Fibroblast of gingiva (primary cell): ENCODE measurements around the gene DNER.
"Not testable (repeated sequence)": the region's sequence is repeated elsewhere in the genome, so short reads cannot be mapped to it uniquely, and the experiment has no call there.

Experiments
- DNase-seq: peaks from one replicate; pipeline ENCODE4 v3.0.0-alpha.2; 2011; ENCODE audit warnings: low read depth

DNER gene

DNA sequence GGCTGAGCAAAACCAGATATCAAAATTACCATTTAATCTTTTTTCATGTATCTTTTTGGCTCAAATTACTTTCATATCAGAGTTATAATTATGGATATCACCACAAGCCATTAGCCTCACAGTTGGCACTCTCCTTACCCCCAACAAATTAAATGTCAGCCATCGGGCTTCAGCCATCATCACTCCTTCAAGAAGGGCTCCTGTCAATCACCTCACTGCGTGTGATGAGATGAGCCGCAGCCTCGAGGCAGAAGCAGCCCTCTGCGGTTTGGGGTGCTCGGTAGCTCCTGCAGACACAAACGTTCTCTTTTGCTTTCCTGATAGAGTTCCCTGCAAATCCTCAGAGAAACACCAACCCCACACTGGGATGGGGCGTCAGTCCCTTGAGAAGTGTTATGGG, 94.1 kb downstream of the DNER start:
- no peak for DNase-seq

GRCh38 chr2:229616433-229616832, 97.9 kb downstream of the DNER start:
- no peak for DNase-seq

DNA sequence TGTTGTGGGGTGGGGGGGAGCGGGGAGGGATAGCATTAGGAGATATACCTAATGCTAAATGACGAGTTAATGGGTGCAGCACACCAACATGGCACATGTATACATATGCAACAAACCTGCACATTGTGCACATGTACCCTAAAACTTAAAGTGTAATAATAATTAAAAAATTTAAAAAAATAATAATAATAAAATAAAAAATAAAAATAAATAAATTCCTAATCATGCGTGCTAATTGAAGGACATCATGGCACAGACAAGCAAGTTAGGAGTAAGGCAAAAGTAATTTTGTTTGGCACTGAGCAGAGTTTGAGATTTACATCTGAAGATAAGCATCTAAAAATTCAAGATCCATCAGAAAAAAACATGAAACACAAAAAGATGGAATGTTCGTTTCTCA, 100.3 kb downstream of the DNER start:
- not testable (repeated sequence) for DNase-seq

DNA sequence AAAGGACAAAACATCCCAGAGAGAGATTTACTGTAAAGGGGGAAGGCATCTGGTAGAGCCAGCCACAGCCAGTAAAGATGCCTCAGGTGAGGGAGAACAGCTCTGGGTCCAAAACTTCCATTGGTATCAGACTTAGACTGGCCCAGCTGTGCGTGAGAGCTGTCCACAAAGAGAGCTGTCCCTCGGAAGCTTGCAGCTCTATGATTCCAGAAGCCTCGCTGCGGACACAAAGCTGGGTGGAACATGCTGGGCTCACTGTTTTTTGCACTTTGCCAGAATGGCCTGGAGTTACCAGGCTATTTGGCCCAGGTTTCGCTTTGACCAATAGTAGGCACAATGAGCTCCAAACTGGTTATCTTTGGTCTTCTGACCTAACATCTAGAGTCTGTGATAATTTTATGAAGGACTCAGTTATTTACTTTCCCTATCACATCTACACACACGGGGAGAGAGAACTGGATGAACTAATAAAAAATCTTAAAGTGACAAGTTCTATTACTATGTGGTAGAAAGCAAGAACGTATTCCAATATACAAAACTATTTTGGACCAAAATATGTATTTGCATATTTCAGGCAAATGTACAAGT, 101.9 kb downstream of the DNER start:
- DNase-seq, result no peak

- DNase-seq, result no peak
Observed at GRCh38 chr2:229611360-229611759, 103.0 kb downstream of the DNER start.

DNA sequence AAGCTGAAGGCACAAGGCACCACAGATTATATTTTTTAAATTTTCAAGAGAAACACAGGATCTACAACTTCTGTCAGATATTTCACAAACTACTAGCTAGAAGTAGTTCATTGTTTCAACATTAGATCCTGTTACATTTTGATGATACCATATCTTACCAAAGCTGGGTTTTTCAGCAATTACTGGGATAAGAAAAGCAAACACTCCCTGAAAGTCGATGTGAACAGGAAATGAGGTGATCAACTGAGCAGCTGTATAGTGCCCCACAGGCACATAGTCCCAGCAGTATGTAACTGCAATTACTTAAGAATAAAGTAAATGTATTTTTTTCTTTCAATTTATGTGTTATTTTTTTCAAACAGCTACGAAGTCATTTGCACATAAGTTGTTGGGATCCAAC, 103.5 kb downstream of the DNER start:
- no peak for DNase-seq

DNA sequence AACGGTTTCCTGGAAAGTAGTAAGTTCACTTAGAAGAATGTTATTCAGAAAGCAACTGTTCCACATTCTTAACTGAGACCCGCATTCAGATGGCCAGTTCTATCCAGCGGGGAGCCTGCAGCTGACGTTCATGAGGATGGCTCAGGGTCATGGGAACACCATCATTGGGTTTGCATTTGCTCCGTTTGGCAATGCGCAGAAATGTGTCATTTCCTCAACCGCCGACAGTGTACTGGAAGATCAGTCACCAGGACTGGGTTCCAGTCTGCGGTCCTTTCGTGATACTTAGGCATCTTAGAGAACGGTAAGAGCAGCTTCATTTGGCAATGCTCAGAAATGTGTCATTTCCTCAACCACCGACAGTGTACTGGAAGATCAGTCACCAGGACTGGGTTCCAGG, 104.0 kb downstream of the DNER start:
- no peak for DNase-seq

DNA sequence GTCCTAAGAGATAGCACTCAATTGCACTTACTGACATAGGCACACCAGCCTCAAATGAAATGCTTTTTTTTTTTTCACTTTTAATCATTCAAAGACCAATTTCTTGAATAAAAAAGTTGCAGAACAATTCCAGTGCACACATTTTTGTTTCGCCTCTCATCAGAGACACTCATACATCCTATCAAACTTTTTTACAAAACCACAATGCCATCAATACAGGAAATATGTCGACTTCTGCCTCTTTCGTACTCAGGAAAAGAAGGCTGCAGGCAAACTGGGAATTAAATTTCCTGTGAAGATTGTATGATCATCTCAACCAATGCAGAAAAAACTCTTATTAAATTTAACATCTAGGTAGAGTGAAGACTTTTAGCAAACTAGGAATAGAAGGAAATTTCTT, 112.4 kb downstream of the DNER start:
- no peak for DNase-seq

DNA sequence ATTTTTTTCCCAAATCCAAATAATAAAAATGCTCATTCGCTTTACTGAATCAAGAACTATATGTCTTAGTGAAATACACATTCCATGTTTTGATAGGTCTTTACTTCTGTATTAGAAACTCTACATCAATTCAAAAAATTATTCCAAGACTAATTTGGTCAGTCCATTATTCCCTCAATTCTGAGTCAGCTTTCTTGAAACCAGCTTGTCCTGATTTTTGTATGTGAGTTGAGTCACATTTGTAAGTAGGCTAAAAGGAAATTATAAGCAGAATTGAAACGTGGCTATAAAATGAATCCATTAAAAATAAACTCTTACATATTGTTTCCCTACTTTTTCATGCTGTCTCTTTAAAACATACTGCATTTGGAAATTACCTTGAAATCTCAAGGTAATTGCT, 113.0 kb downstream of the DNER start:
- no peak for DNase-seq

GRCh38 chr2:229598227-229598626, 116.1 kb downstream of the DNER start:
- no peak for DNase-seq

DNA sequence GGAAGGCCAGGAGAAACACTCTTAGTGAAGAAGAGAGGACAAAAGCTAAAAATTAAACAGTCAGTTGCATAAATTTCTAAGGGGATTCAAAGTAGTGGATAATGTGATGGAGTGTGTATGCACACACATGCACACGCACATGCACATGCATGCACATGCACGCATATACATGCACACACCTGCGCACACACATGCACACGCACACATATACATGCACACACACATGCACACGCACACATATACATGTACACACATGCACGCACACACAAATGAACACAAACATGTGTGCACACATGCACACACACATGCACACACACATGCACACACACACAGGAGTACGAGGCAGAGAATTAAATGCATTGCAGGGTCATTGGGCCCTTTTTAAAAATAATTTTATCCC, 117.6 kb downstream of the DNER start:
- DNase-seq, result no peak

GRCh38 chr2:229591611-229592010, 122.7 kb downstream of the DNER start:
- DNase-seq, result no peak

DNA sequence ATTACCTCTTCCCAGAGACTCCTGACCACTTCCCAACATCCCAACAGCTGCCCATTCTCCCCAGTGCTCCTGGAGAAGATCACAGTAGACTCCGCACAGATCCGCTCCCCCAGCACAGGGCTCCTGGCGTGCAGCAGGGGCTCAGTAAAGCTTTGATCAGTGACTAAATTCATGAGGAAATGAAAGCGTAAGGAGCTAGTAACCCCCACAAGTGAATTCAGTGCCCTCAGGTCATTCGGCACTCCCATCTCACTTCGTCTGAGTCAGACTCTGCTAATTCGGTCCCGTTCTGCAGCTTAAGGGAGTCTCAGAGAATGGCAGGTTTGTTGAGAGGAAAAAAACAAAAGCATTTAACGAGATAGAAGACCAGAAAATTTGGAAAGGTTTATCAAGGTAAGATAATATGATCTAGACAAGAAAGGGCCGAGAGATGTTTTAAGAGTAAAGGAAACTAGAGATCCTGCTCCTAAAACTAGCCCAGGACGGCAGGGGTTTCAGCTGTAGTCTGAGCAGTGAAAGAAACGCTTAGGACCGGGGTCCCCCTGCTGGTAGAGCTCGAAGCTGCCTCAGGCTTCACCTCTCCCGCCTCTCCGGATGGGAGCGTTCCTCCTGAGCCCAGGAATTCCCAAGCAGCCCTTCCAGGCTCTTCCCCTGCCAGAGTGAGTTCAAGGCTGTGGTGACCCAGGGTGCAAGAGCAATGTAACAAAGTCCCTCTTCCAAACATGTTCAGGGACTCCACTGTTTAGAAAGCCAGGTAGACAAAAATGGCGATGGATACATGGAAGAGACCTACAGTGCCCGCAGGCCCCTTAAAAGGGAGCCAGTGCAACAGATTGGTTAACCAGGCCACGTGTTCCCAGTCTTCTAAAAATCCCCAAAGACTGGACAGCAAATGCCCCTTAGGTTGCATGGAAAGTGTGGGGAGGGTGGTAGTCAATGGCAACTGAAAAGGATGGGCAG, 127.3 kb downstream of the DNER start:
- DNase-seq, result peak; percentile 68

GRCh38 chr2:229586012-229586411, 128.3 kb downstream of the DNER start:
- no peak for DNase-seq

DNA sequence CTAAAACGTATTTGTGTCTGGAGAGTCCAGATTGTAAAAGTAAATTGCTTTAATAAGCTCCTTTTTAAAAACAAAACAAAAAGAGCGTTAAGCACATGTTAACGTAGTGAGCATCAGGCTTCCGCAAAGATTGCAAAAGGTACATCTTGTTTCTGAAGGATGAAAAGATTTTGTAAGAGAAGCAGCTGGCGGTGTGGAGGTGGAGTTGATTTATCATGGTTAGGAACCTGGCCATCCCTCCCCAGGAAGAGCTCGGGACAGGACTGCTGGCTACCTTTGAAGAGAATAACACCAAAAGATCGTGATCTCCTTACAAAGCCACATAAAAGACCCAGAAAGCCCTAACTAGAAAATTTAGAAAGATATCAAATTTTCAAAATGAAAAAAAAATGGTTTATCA, 132.2 kb downstream of the DNER start:
- no peak for DNase-seq

- no peak for DNase-seq
Observed at GRCh38 chr2:229578052-229578846, 136.1 kb downstream of the DNER start.

GRCh38 chr2:229575569-229576315, 138.6 kb downstream of the DNER start:
- DNase-seq, result no peak

DNA sequence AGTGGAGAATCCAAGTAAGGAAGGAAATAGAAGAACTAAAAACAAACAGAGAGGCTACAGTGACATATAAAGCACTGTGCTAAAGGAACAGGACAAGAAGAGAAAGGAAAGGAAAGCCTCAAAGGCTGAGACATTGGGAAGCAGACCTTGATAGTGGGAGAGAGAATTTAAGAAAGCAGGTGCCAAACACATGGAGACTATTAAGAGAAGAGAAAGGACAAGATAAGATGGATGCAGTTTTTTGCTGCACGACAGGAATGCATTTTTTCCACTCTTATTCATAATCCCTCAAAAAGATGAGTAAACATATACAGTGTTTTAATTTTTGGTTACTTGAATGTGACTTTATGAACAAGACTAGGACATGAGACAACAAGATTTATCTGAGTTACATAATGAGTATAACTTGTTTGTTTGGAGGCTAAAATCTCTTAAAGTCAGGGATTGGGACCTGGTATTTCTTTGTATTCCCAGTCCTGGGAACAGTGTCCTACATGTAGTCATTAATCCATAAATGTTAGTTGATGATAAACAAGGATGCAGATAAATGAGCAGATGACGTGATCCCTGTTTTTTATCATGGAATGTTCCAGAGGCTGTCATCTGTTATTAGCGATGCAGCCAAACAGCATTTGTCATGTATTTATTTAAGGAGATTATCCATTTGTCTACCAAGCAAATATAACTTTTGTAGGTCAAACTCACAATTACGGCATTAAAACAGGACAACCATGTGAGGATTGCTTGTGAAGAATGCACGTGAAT, 141.7 kb downstream of the DNER start:
- no peak for DNase-seq

- DNase-seq, result no peak
Observed at GRCh38 chr2:229571243-229571642, 143.1 kb downstream of the DNER start.

DNA sequence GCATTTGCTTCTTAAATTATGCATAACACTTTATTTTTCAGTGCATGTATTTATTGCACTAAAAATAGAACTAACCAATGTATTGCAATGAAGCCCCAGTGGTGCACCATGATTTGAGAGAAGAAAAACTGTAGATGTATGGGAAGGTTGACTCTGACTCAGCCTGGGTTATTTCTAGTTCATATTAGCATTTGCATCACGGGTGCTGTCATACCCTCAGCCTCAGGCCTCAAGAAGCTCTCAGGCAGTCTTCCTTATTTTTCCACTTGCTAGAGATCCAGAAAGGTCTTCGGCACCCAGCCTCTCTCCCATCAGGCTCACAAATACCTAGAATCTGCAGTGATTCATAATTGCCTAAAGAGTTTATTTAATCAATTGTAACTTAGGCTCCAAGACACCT, 148.0 kb downstream of the DNER start:
- no peak for DNase-seq

GRCh38 chr2:229564300-229564907, 150.0 kb downstream of the DNER start:
- DNase-seq, result no peak
